ENCODE results near the gene MRPL52. TPM values are rescaled to one million over a fixed set of nuclear protein-coding genes. Genes with fewer than 3 reads are reported as not detected.
"Not testable (repeated sequence)": the region's sequence is repeated elsewhere in the genome, so short reads cannot be mapped to it uniquely, and the experiment has no call there.

Gene MRPL52
- total RNA-seq, 1 donor from 2014 or later, result 74.4 TPM

DNA sequence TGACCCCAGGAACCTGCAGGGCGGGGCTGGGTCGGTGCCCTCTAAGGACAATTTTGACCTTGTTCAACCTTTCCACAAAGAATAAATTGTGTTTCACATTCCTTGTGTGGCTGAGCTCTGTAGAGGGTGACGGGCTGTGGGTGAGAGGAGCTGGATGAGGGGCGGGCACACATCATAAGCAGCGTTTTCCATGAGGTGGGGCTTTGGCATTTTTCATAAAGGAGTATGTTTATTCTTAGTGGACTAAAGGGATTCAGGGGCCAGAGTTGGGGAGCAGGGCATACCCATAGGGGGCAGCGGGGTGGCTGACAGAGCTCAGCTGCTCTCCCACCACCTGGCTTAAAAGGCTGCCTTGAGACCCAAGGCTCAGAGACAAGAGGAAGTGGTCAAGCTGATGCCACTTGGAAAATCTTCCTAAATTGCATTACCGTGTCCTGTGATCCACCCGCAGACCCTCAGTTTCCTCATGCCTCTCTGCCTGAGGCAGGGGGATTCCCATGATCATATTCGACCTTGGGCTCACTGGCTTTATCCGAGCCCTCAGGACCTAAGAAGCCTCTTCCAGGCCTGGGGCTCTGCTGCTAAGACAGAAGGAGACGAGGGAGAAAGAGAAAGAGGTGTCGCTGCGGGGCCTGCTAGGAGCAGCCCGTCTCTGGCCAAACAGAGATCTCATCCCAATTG lies 18.1 kb downstream of the MRPL52 start:
- no peak for DNase-seq (ENCODE audit: low spot score in 2 of 2, unreplicated experiment in 2 of 2)
- peaks cover 34% of the 10 kb centered on the region for H3K4me1 Mint-ChIP-seq
- H3K4me3 Mint-ChIP-seq, result peak overlapping the region; percentile 31

DNA sequence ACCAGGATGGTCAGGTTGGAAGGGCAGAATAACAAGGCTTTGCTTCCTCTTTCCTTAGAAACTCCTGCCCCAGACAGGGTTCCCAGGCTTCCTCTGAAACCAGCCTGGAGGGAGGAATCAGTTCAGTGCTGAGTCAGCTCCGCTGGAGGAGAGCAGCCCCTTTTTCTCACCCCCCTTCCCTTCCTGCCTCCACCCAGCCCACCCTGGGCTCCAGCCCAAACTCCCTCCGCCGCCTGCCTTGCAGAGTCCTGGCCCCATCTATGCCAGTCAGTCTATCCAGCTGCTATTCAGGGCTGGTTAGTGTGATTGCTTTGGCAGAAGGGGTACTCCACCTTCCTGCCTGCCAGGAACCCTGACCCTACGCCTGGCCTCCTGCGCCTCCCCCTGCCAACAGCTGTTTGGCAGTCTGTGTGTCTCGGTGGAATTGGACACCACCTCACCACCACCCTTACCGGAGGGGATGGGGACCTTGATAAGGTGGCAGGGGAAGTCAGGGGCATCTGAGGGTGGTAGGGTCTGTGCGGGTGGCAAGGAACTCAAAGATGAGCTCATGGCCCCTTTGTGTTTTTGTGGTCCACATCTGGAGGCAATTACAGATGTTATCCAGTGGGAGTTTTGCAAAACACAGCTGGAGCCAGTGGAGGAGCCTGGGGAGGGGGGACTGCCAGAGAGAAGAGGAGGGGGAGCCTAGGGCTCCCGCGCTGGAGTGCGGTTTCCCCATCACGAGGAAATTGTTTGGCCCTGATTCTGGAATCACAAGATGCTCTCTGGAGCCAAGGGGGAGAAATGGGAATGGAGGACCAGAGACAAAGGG lies 18.9 kb downstream of the MRPL52 start:
- Mint-ChIP-seq H3K27me3 (ENCODE audit: low read depth) (no peaks in the 10 kb centered on the region), H3K9me3 (no peaks in the 10 kb centered on the region), H3K4me1 (peaks cover 38% of the 10 kb centered on the region), H3K4me3 (peak overlapping the region; percentile 42), H3K36me3 (peaks cover 17% of the 10 kb centered on the region), H3K27ac (peak overlapping the region; percentile 97)
- peak; percentile 65 to 74 for DNase-seq (ENCODE audit: low spot score in 2 of 2, unreplicated experiment in 2 of 2)
- no peak for TF ChIP-seq CTCF (IDR thresholded peaks at IDR 0.05; ENCODE audit: unreplicated experiment)

More for the DNA sequence above, 18.1 kb downstream of the MRPL52 start:
- H3K27ac Mint-ChIP-seq, result peak overlapping the region; percentile 97
- H3K36me3 Mint-ChIP-seq, result peaks cover 20% of the 10 kb centered on the region
- H3K27me3 Mint-ChIP-seq (ENCODE audit: low read depth), result no peaks in the 10 kb centered on the region
- H3K9me3 Mint-ChIP-seq, result no peaks in the 10 kb centered on the region
- TF ChIP-seq CTCF (IDR thresholded peaks at IDR 0.05; ENCODE audit: unreplicated experiment), result no peak

DNA sequence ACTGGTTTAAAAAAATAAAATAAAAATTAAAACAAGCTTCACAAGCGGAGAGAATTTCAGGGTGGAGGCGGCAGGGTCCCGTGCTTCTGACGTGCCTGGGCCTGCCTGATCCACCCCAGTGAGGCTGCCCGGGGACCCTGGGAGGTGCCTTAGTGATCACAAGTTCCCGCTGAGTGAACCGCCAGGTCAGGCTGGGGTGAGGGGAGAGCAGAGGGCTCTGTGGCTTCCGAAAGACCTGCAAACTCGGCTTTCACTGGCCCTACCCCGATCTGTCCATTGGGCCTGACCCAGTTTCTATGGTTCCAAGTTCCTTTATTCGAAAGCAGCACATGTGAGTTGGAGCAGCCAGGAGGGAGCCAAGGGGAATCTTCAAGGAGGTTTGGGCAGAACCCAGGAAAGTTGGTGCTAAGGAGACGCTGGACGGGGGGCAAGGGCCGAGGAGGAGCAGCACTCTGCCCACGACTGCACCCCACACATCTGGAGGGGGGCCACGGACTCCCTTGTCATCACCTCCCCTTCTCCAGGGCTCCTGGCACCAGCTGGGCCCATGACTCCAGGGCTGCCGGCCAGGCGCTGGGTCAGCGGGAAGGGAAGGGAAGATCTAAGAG lies 19.6 kb downstream of the MRPL52 start:
- Mint-ChIP-seq H3K27ac (peak overlapping the region; percentile 97), H3K9me3 (no peaks in the 10 kb centered on the region), H3K36me3 (peaks cover 15% of the 10 kb centered on the region), H3K4me3 (no peak overlapping the region), H3K27me3 (ENCODE audit: low read depth) (no peaks in the 10 kb centered on the region), H3K4me1 (peaks cover 38% of the 10 kb centered on the region)
- no peak for DNase-seq (ENCODE audit: low spot score in 2 of 2, unreplicated experiment in 2 of 2)
- no peak for TF ChIP-seq CTCF (IDR thresholded peaks at IDR 0.05; ENCODE audit: unreplicated experiment)

- no peak for DNase-seq (ENCODE audit: low spot score in 2 of 2, unreplicated experiment in 2 of 2)
- peaks cover 38% of the 10 kb centered on the region for H3K4me1 Mint-ChIP-seq
Observed at GRCh38 chr14:22850944-22851764, 21.5 kb downstream of the MRPL52 start.

DNA sequence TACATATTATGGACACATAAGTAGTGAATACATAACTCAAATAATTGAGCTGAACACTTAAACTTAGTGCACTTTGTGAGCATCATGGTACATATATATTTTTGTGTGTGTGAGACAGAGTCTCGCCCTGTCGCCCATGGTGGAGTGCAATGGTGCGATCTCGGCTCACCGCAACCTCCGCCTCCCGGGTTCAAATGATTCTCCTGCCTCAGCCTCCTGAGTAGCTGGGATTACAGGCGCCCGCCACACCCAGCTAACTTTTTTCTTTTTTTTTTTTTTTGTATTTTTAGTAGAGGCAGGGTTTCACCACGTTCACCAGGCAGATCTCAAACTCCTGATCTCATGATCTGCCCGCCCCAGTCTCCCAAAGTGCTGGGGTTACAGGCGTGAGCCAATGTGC lies 22.5 kb downstream of the MRPL52 start:
- not testable (repeated sequence) for H3K36me3 Mint-ChIP-seq; H3K27me3 Mint-ChIP-seq (ENCODE audit: low read depth); DNase-seq (ENCODE audit: low spot score in 2 of 2, unreplicated experiment in 2 of 2); H3K4me3 Mint-ChIP-seq; H3K27ac Mint-ChIP-seq; H3K9me3 Mint-ChIP-seq
- H3K4me1 Mint-ChIP-seq, result peaks cover 34% of the 10 kb centered on the region

More at GRCh38 chr14:22850944-22851764, 21.5 kb downstream of the MRPL52 start:
- TF ChIP-seq CTCF (IDR thresholded peaks at IDR 0.05; ENCODE audit: unreplicated experiment), result no peak
- Mint-ChIP-seq H3K36me3 (peaks cover 3% of the 10 kb centered on the region), H3K9me3 (no peaks in the 10 kb centered on the region), H3K27ac (peak overlapping the region; percentile 64), H3K27me3 (ENCODE audit: low read depth) (no peaks in the 10 kb centered on the region), H3K4me3 (no peak overlapping the region)

Data from mesothelial cell of epicardium (in vitro differentiated cells).